ENCODE measurements around the gene UBXN1.
"Not testable (repeated sequence)": the region's sequence is repeated elsewhere in the genome, so short reads cannot be mapped to it uniquely, and the experiment has no call there.

UBXN1 gene

DNA sequence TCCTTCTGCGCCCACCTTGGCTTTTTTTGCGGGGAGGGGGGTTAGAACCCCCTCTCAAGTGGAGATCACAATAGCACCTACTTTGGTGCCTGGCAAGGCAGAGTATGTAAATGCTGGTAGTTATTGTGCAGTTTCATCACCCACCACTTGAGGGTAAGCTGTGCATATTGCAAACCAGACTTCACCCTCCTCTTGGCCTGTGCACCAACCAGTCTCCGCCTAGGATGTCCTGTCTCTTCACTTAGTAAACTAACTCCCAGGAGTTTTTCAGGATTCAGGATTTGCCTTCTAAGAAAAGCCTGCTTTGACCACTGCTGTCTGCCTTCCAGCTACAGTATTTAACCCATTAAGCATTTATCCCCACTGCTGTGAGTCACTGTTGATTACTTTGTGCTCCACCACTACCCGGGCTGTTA, 2.0 kb upstream of the UBXN1 start:
- Histone ChIP-seq H3K27ac (ENCODE audit: poor library complexity, severe bottlenecking) (peak overlapping the region; percentile 13), H3K36me3 (ENCODE audit: low read depth) (peaks cover 23% of the 10 kb centered on the region), H3K4me1 (ENCODE audit: insufficient read depth, poor library complexity, severe bottlenecking) (peaks cover 9% of the 10 kb centered on the region), H3K4me3 (ENCODE audit: severe bottlenecking) (no peak overlapping the region), H3K27me3 (ENCODE audit: insufficient read depth, poor library complexity, severe bottlenecking) (no peaks in the 10 kb centered on the region), H3K9me3 (ENCODE audit: severe bottlenecking) (no peaks in the 10 kb centered on the region)
- ATAC-seq (ENCODE audit: low read depth) (peak; percentile 86), DNase-seq (ENCODE audit: low spot score) (no peak)
- TF ChIP-seq, protein P1, sequence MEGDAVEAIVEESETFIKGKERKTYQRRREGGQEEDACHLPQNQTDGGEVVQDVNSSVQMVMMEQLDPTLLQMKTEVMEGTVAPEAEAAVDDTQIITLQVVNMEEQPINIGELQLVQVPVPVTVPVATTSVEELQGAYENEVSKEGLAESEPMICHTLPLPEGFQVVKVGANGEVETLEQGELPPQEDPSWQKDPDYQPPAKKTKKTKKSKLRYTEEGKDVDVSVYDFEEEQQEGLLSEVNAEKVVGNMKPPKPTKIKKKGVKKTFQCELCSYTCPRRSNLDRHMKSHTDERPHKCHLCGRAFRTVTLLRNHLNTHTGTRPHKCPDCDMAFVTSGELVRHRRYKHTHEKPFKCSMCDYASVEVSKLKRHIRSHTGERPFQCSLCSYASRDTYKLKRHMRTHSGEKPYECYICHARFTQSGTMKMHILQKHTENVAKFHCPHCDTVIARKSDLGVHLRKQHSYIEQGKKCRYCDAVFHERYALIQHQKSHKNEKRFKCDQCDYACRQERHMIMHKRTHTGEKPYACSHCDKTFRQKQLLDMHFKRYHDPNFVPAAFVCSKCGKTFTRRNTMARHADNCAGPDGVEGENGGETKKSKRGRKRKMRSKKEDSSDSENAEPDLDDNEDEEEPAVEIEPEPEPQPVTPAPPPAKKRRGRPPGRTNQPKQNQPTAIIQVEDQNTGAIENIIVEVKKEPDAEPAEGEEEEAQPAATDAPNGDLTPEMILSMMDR (IDR thresholded peaks at IDR 0.05; ENCODE audit: poor library complexity, severe bottlenecking): peak; percentile 70

DNA sequence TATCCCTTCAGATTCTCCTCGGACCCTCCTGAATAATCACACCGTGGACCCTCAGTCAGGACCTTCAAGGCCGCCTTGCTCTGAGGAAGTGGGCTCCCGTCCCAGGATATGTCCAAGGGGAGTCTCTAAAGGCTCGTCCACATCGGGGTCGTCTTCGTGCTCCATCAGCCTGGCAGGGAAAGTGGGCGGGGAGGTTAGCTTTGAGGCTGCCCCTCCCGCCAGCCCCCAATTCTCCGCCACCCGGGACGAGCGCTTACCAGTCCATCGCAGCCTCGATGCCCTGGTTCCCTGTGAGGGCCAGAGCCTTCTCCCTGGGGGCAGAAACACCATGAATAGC, 472 bp downstream of the UBXN1 start:
- no peak for DNase-seq (ENCODE audit: low spot score)
- Histone ChIP-seq H3K4me3 (ENCODE audit: severe bottlenecking) (peak overlapping the region; percentile 84), H3K9me3 (ENCODE audit: severe bottlenecking) (no peaks in the 10 kb centered on the region), H3K4me1 (ENCODE audit: insufficient read depth, poor library complexity, severe bottlenecking) (peaks cover 9% of the 10 kb centered on the region), H3K27me3 (ENCODE audit: insufficient read depth, poor library complexity, severe bottlenecking) (no peaks in the 10 kb centered on the region), H3K36me3 (ENCODE audit: low read depth) (peaks cover 40% of the 10 kb centered on the region), H3K27ac (ENCODE audit: poor library complexity, severe bottlenecking) (peak overlapping the region; percentile 34)
- no peak; the same call in 2 of the 3 replicates for ATAC-seq (ENCODE audit: low read depth)
- TF ChIP-seq, protein P1 (IDR thresholded peaks at IDR 0.05; ENCODE audit: poor library complexity, severe bottlenecking): no peak

DNA sequence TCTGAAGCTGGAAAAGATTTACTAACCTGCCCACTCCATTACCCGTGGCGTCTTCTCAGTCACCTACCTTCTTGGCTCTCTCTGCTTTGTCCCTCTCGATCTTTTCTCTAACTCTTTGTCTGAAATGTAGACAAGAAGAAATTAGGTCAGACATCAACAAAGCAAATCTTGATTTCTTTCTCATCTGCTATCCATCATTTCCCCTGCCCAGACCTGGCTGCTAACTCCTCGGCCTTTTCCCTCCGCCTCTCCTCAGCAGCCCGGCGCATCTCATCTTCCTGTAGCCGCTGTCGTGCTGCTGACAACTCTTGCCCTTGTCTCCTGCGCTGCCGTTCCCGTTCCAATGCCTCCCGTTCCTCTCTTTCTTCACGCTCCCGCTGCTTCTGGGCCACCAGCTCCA, 1.2 kb downstream of the UBXN1 start:
- peaks cover 47% of the 10 kb centered on the region for H3K36me3 ChIP-seq (ENCODE audit: low read depth)
- H3K27me3 ChIP-seq (ENCODE audit: insufficient read depth, poor library complexity, severe bottlenecking): no peaks in the 10 kb centered on the region
- peak overlapping the region; percentile 34 for H3K27ac ChIP-seq (ENCODE audit: poor library complexity, severe bottlenecking)
- DNase-seq (ENCODE audit: low spot score) (no peak), ATAC-seq (ENCODE audit: low read depth) (no peak)
- no peaks in the 10 kb centered on the region for H3K9me3 ChIP-seq (ENCODE audit: severe bottlenecking)
- H3K4me1 ChIP-seq (ENCODE audit: insufficient read depth, poor library complexity, severe bottlenecking): peaks cover 9% of the 10 kb centered on the region
- TF ChIP-seq, protein P1 (IDR thresholded peaks at IDR 0.05; ENCODE audit: poor library complexity, severe bottlenecking): no peak
- peak overlapping the region; percentile 84 for H3K4me3 ChIP-seq (ENCODE audit: severe bottlenecking)

DNA sequence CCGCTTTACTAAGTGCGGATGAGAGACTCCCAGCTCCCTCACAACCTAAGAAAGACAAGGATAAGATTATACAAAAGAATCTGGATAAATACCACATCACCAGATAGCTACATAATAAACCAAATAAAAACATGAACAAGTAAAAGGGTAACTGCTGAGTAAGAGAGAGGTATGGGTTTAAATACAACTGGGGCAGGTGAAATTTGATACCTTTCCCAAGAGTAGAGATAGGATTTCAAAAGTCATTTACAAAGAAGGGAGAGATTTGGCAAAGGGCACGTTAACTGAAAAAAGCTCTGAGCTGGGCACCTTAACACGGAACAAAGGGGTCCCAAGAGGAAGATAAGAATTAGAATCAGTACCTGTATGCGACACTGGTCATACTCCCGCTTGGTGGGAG, 1.7 kb downstream of the UBXN1 start:
- Histone ChIP-seq H3K4me3 (ENCODE audit: severe bottlenecking) (no peak overlapping the region), H3K27ac (ENCODE audit: poor library complexity, severe bottlenecking) (no peak overlapping the region), H3K4me1 (ENCODE audit: insufficient read depth, poor library complexity, severe bottlenecking) (peaks cover 12% of the 10 kb centered on the region), H3K27me3 (ENCODE audit: insufficient read depth, poor library complexity, severe bottlenecking) (no peaks in the 10 kb centered on the region), H3K36me3 (ENCODE audit: low read depth) (peaks cover 50% of the 10 kb centered on the region), H3K9me3 (ENCODE audit: severe bottlenecking) (no peaks in the 10 kb centered on the region)
- no peak for DNase-seq (ENCODE audit: low spot score)
- no peak for ATAC-seq (ENCODE audit: low read depth)
- TF ChIP-seq, protein P1 (IDR thresholded peaks at IDR 0.05; ENCODE audit: poor library complexity, severe bottlenecking): no peak

DNA sequence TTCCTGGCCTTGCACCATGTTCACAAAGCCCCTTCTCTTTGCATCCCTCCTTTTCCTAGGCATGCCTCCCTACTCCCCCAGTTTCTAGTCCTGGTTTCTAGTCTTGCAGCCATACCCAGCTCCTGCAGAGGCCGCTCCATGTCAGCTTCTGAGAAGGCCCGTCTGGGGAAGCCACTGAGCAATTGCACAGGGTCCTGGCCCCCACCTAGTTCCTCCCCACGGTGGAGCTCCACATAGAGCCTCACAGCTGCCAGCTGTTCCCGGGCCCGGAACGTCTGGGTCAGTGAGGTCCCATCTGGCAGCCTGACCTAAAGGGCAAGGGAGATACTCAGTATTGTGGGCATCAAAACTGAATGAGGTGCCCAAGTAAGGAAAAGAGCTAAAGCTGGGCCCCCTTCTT, 2.2 kb downstream of the UBXN1 start:
- TF ChIP-seq, protein P1 (IDR thresholded peaks at IDR 0.05; ENCODE audit: poor library complexity, severe bottlenecking): no peak
- H3K27ac ChIP-seq (ENCODE audit: poor library complexity, severe bottlenecking): no peak overlapping the region
- DNase-seq (ENCODE audit: low spot score): no peak
- H3K36me3 ChIP-seq (ENCODE audit: low read depth): peaks cover 50% of the 10 kb centered on the region
- ATAC-seq (ENCODE audit: low read depth): no peak
- H3K9me3 ChIP-seq (ENCODE audit: severe bottlenecking): no peaks in the 10 kb centered on the region
- H3K27me3 ChIP-seq (ENCODE audit: insufficient read depth, poor library complexity, severe bottlenecking): no peaks in the 10 kb centered on the region
- peaks cover 12% of the 10 kb centered on the region for H3K4me1 ChIP-seq (ENCODE audit: insufficient read depth, poor library complexity, severe bottlenecking)
- no peak overlapping the region for H3K4me3 ChIP-seq (ENCODE audit: severe bottlenecking)

DNA sequence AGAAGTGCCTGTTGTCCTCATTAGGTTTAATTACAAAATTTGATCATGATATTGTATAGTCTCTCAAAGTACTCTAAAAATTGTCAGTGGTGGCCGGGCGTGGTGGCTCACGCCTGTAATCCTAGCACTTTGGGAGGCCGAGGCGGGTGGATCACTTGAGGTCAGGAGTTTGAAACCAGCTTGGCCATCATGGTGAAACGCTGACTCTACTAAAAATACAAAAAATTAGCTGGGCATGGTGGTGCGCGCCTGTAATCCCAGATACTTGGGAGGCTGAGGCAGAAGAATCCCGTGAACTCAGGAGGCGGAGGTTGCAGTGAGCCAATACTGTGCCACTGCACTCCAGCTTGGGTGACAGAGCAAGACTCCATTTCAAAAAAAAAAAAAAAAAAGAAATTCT, 3.5 kb downstream of the UBXN1 start:
- peaks cover 50% of the 10 kb centered on the region for H3K36me3 ChIP-seq (ENCODE audit: low read depth)
- not testable (repeated sequence) for H3K4me3 ChIP-seq (ENCODE audit: severe bottlenecking); H3K9me3 ChIP-seq (ENCODE audit: severe bottlenecking); H3K27ac ChIP-seq (ENCODE audit: poor library complexity, severe bottlenecking); ATAC-seq (ENCODE audit: low read depth); H3K27me3 ChIP-seq (ENCODE audit: insufficient read depth, poor library complexity, severe bottlenecking); DNase-seq (ENCODE audit: low spot score)
- peaks cover 18% of the 10 kb centered on the region for H3K4me1 ChIP-seq (ENCODE audit: insufficient read depth, poor library complexity, severe bottlenecking)

Measured in RWPE2 (cell line).